Thoracic aorta (tissue), 2 donors: ENCODE data around the gene NOTUM. TPM values are rescaled to one million over a fixed set of nuclear protein-coding genes. Genes with fewer than 3 reads are reported as not detected.

ENCODE experiments used
- ATAC-seq: fragments of 150-250 bp; one replicate; pipeline ENCODE4 v1.8.0; 2017; ENCODE audit warnings: low read depth; ENCODE audit not compliant: insufficient number of reproducible peaks, low FRiP score
- DNase-seq: peaks from one replicate; pipeline ENCODE4 v3.0.0-alpha.2; 2020; ENCODE audit warnings: low spot score
- H3K27ac ChIP-seq, 2 donors: fragments of 200-600 bp; sonication (generic); 1 replicate in 1 of 2; 2 replicates in 1 of 2; pipeline ENCODE4 v1.5.1; 2016; ENCODE audit warnings: mild to moderate bottlenecking in 2 of 2, moderate library complexity in 2 of 2
- H3K27me3 ChIP-seq: fragments of 200-600 bp; sonication (generic); replicated peaks from 2 replicates; pipeline ENCODE4 v1.6.0; 2016; ENCODE audit warnings: mild to moderate bottlenecking; ENCODE audit not compliant: insufficient read depth
- H3K36me3 ChIP-seq: fragments of 200-600 bp; sonication (generic); one replicate; pipeline ENCODE4 v1.5.1; 2016
- H3K4me1 ChIP-seq, 2 donors: fragments of 200-600 bp; sonication (generic); 1 replicate in 1 of 2; 2 replicates in 1 of 2; pipeline versions ENCODE4 v1.5.1 to v1.6.0; 2016; ENCODE audit warnings: low read depth in 2 of 2, mild to moderate bottlenecking in 1 of 2; ENCODE audit not compliant: control insufficient read depth in 1 of 2
- H3K4me3 ChIP-seq: fragments of 200-600 bp; sonication (generic); 2 replicates; pipeline ENCODE4 v1.5.1; 2016; ENCODE audit warnings: mild to moderate bottlenecking
- H3K9me3 ChIP-seq: fragments of 200-600 bp; sonication (generic); 2 replicates; pipeline ENCODE4 v1.5.1; 2016
- CTCF ChIP-seq: fragments of 200-600 bp; sonication (generic); IDR thresholded peaks from one replicate; pipeline ENCODE4 v1.5.1; 2019; ENCODE audit warnings: antibody characterized with exemption
- total RNA-seq, 2 donors: library from RNA; depleted of rRNA; stranded (reverse); fragments of >200 nt; gene quantifications; one replicate each; pipeline versions ENCODE4 v1.1.0 to v1.2.3, GENCODE V29; 2016

NOTUM gene
- total RNA-seq, 2 donors from 2014 or later = not detected

- peaks cover 28% of the 10 kb centered on the region for H3K36me3 ChIP-seq
- TF ChIP-seq CTCF = no peak
These were observed 46.7 kb downstream of the NOTUM start for GRCh38 chr17:81914103-81914850.

GRCh38 chr17:81913394-81914102, 47.4 kb downstream of the NOTUM start:
- H3K27ac ChIP-seq = no peak overlapping the region
- ATAC-seq (no peak), DNase-seq (no peak)
- no peaks in the 10 kb centered on the region for H3K27me3 ChIP-seq
- H3K4me1 ChIP-seq = peaks cover 19 to 30% of the 10 kb centered on the region in 2 donors
- no peaks in the 10 kb centered on the region for H3K9me3 ChIP-seq
- H3K36me3 ChIP-seq = peaks cover 28% of the 10 kb centered on the region
- H3K4me3 ChIP-seq = no peak overlapping the region
- TF ChIP-seq CTCF = no peak

More at GRCh38 chr17:81914103-81914850, 46.7 kb downstream of the NOTUM start:
- ATAC-seq = no peak
- Histone ChIP-seq H3K4me3 (no peak overlapping the region), H3K4me1 (peaks cover 19 to 31% of the 10 kb centered on the region in 2 donors), H3K27ac (no peak overlapping the region), H3K27me3 (no peaks in the 10 kb centered on the region), H3K9me3 (no peaks in the 10 kb centered on the region)
- no peak for DNase-seq

GRCh38 chr17:81912441-81913309, 48.3 kb downstream of the NOTUM start:
- Histone ChIP-seq H3K4me3 (no peak overlapping the region), H3K27me3 (no peaks in the 10 kb centered on the region), H3K9me3 (no peaks in the 10 kb centered on the region), H3K27ac (no peak overlapping the region), H3K36me3 (peaks cover 28% of the 10 kb centered on the region), H3K4me1 (peaks cover 15 to 26% of the 10 kb centered on the region in 2 donors)
- ATAC-seq = no peak
- TF ChIP-seq CTCF = no peak
- DNase-seq = no peak

- no peak for TF ChIP-seq CTCF
- peak overlapping the region; percentile 66 to 85 for H3K27ac ChIP-seq
- no peaks in the 10 kb centered on the region for H3K9me3 ChIP-seq
- H3K4me1 ChIP-seq = peaks cover 12 to 20% of the 10 kb centered on the region in 2 donors
- peaks cover 28% of the 10 kb centered on the region for H3K36me3 ChIP-seq
- peak overlapping the region; percentile 52 for H3K4me3 ChIP-seq
- no peaks in the 10 kb centered on the region for H3K27me3 ChIP-seq
- DNase-seq (no peak), ATAC-seq (no peak)
These were observed 49.0 kb downstream of the NOTUM start for GRCh38 chr17:81911969-81912368.
